HG02885 (cell line): ENCODE data around the gene NFIA.

ENCODE experiments used
- ATAC-seq: cut with Tn5 transposase; IDR thresholded peaks from one replicate; pipeline ENCODE4 v1.9.1; 2021; ENCODE audit warnings: mild to moderate bottlenecking; ENCODE audit not compliant: unreplicated experiment, poor library complexity

NFIA gene

DNA sequence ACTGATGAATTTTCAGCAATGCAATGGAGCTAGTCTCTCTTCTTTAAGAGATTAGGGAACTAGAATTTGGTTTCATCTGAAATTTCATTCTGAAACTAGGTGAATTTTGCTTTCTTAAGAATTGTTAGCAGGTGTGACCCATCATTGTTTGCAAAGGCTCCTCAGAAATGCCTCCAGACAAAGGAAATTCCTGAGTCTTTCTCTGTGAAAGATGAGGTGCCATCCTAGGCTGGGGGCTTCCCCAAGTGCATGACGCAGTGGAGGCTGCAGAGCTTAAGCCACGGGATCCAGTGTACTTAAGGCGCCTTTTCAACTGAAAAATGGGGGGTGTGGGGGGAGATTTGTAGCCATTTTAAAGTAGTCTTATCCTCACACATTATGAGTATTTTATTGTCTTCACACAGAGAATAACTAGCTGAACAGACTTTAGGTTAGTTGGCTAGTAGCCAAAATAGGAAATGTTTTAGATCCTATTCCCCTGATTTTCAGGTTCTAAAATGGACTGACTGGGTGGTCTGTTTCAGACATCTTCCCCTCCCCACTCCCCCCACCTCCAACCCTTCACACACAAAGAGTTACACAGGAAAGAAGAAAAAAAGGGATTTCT, 202.0 kb downstream of the NFIA start:
- no peak for ATAC-seq

DNA sequence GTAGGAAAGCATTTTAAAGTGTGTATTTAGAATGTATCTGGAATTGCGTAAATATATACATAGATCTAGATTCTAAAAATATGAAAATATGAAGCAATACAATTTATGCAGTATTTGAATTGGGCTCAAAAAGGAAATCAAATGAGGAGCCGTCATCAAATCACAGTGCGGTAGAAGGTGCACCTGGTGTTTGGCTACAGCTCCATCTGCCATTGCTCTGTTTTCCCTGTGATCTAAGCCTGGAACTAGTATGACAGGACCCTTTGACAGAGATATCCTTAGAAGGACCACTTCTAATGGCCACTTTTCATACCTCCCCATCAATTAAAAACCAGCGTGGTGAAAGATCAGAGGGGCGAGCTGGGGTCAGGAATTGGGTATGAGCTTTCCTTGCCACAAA, 202.6 kb downstream of the NFIA start:
- no peak for ATAC-seq

DNA sequence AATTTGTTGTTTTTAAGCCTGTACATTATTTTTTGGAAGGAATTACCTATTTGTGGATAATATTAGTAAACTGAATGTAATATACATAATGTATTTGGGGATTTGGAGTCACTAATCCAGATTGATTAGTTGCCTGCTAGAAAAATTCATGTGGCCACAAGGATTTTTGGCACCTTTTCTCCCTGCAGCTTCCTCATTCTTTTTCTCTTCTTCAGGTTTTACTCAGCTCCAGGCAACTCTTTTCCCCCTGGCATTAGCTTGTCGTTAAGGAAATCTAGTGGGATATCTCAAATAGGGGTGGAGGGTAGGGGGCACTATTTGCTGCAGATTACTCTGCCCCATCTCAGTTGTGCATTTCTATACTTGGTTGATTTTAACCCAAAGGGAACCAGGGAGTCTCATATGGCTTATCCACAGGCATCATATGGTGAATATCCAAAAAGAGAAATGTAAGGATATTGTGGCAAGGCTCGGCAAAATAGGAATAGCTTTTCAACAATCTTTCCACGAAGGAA, 203.1 kb downstream of the NFIA start:
- ATAC-seq: no peak

DNA sequence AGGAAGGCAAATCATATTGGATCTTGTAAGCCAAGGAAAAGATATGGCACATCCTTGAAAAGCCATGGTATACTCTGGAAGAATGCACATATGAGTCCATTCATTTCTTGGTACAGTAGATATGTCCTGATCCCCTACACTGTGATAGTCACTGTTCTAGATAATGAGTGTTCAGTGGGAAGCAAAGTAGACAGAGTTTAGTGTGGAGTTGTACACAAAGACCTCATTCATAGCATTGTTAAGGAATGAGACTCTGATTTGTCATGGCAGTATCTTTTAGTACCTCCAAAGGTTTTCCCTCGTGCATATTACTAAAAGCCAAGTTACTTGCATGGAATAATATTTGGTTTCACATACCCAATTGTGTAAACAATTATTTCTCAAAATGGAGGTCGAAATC, 204.7 kb downstream of the NFIA start:
- ATAC-seq: no peak

DNA sequence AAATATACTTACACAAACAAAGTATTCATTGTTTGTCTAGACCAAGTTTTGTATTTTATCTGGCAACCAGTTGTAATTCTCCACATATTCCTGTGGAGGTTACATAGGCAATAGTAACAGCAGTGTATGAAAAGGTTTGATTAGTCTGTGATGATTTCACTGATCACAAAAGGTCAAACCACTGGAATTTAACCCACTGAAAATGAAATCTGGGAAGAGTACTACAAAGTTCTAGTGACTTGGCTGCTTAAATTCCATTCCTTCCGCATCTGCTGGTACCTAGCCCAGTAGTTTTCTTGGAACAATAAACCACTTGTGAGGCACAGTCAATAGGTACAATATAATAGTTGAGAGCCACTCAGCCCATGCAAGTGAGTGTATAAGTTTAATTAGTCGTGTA, 205.4 kb downstream of the NFIA start:
- ATAC-seq: no peak

DNA sequence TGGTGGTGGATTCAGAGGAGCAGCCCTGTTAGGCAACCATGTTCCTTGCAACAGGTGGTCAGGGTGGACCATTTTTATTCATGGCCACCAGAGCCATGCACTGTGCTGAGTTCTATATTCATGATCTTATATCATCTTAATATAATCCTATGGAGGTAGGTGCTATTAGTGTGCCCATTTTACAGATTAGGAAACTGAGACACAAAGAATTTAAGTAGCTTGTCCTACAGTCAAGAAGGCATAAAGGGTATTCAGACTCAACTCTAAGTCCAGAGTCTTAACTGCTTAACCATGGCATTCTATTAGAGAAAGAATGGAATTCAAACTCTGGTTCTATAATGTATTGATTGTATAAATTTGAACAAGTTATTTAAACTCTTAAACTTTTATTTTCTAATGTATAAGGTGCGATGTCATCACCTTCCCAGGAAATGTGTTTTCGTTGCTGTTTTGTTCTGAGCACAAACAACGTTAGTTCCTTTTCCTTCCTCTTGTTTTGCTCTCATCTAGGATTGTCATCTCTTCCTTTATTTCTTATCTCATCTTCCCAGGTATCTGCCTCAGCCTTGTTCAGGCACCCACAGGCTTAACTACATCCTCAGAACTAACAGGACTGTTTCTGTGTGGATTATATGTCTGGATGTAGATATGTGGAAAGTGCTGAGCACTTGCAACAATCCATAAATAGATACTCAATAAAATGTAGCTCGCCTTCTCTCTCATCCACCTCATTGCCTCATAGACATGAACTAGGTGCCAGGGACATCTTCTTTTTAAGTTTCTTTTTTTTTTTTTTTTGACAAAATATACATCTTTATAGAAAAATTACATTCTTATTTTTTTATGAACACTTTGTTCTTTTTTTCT, 207.1 kb downstream of the NFIA start:
- ATAC-seq: no peak

DNA sequence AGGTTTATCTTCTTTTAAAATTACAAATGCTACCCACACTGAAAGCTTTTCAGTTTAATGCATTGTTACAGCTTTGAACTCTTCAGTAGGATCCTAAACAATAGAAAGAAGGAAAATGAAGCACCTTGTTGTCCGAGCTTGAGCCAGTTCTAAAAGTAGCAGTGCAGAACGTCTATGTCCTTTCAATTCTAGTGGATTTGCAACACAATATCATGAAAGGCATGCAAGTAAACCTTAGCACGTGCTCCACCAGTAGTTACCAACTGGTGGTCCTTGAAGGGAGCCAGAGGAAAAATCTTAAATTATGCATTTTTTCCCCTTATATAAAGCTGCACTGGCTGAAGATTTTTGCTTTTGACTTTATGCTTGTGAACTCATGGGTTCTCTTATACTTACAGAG, 208.2 kb downstream of the NFIA start:
- no peak for ATAC-seq

DNA sequence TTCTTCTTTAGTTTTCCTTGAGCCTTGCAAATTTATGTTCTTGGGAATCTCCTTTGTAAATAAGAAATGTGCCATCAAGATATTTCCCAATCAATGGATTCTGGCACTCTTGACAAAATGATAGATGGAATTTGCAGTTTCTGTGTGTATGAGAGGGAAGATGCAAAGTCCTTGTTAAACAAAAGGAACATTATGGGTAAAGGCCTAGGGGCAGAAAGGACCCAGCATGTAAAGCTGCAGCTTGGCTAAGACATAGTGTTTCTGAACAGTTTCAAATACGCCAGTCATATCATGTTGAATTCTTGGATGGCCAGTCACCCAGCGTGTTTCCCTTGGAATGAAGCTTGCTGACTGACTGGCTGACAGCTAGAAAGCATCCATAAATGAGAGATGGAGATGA, 210.8 kb downstream of the NFIA start:
- no peak for ATAC-seq

DNA sequence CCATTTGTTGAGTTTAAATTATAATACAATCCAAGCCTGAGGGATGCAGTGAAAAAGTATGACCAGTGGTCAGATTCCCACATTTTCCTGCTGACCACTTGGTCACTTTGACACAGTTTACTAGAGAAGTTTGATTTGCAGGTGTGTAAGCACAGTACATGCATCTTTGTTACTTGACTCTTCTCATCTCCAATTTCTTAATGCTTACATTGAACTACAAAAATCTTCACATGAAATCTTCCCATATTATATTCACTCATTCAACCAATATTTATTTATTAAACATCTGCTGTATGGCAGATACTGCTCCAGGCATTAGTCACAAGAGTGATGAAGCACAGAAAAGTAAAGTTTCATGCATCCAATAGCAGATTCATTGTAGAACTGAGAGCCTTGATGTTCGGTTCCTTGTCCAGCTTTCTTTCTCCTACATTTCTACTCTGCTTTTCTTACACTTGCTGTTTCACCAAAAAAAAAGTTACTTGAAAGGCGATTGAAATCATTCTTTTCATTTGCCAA, 211.7 kb downstream of the NFIA start:
- ATAC-seq: no peak

DNA sequence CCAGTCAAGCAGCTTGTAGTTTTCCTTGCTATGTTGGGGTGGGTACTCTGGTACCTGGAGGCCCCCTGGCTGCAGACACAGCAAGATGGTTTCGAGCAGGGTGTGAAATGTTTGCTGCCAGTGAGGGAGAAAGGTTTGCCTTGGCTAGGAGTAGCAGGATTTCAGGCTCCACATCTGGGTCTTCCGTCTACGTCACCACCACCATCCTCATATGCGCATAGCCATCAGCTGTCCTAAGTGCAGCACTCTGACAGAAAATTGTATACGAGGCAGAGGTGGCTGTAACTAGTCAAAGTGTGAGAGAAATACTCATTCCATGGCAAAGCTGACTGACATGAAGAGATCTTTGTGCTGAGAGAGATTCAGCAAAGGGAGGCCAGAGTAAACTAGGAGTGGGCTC, 212.6 kb downstream of the NFIA start:
- no peak for ATAC-seq

DNA sequence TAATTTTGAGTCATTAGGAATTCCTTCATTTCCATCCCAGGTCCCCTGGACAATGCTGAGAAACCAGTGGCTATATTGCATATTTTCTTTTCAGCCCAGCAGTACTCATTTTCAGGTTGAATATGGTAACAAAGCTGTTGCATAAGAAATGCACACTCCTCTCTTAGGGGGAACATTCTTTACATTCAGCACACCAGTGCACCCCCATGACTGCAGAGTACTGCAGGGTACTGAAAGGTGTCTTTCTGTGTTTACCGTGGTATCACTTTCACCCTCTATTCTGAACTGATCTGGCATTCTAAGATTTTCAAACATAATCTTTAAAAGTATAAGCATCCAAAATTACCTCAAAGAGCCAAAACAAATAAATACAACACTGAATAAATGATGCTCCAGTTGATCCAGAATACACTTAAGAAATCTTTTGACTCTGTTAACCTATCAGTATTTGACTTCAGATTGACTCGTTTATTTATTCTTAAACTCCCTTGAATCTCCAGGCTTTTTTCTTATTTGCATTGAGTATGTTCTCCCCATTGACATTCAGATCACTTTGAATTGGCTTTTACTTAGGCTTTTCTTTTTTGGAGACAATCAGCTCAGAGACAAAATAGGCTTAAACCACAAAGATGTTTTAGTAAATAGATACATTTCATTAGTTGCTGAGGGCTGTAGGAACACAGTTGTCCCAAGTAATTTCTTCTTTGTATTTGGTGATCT, 213.6 kb downstream of the NFIA start:
- ATAC-seq: no peak

DNA sequence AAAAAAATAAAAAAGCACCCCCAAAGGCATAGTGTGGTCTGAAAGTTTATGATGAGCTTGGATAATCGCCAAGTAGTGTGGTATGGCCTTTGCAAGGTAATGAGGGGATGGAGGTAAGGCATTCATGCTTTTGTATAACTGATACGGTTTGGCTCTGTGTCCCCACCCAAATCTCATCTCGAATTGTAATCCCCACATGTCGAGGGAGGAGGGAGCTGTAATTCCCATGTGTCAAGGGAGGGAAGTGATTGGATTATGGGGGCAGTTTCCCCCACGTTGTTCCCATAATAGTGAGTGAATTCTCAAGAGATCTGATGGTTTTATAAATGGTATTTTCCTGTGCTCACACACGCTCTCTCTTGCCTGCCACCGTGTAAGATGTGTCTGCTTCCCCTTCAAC, 215.5 kb downstream of the NFIA start:
- ATAC-seq: no peak

DNA sequence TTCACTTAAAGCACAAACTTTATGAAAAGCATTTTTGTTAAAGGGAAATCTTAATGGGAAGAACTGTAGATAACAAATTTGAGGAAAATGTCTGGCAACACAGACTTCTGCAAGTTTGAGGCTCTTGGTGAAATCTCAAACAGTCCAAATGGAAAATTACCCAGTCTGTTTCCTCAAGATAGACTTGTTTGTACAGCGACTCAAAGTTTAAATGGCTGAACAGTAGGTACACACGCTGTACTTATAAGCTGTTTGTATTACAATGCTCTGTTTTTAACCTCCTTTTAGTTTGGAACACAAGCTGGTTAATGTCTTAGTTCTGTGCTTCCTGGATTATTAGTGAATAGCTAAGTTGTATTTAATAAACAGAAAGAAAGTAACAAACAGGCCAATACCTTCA, 217.1 kb downstream of the NFIA start:
- ATAC-seq: no peak

DNA sequence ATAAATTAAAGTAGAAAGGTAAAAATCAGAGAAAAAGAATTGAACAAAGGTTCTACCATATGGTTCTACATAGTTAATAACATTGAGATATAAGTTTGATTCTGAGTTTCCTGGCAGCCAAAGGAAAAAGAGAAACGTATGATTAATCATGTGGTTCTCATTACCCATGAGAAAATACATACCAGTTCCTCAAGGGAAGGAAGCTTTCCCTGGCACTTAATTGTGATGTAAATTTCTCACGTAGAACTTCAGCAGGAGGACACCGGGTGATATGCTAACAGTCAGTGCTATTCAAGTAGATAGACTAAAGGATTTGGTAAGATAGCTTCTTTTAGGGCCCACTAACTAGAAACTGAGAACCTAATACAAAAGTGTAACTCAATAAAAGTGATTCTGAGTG, 218.5 kb downstream of the NFIA start:
- ATAC-seq: no peak

DNA sequence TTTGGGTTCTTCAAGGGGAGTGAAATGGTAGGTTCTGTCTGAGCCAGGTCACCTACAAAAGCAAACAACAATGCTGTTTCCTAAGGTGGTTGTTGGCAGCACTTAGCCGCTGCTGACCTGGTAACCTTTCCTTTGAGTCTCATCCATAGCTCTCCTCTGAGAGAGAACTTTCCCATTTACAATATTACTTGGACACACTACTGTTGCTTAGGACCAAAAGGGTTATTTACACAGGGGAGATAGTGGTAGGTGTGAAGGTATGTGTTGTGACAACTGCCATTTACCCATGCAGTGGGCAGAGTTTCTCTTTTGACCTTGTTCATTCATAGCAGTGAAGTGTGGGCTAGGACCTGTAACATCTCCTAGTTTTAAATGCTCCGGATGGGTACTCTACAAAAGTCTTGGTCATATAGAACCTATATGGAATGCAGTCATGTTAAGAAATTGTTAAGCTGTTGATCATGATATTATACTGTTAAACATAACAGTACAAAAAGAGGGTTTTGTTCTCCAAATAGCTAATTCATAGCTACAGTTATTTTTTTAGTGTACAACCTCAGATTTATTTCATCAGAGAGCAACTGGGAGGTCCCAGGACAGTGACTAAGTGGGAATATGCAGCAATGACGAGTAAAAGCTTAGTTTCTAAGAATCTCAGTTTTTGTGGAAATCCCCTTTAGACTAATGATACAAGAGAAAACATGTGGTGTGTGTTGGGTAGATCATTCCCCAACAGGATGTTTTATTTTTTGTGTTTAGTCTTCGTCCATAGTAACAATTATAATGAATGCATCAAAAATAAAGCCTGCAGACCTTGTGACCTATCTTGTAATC, 219.7 kb downstream of the NFIA start:
- no peak for ATAC-seq

DNA sequence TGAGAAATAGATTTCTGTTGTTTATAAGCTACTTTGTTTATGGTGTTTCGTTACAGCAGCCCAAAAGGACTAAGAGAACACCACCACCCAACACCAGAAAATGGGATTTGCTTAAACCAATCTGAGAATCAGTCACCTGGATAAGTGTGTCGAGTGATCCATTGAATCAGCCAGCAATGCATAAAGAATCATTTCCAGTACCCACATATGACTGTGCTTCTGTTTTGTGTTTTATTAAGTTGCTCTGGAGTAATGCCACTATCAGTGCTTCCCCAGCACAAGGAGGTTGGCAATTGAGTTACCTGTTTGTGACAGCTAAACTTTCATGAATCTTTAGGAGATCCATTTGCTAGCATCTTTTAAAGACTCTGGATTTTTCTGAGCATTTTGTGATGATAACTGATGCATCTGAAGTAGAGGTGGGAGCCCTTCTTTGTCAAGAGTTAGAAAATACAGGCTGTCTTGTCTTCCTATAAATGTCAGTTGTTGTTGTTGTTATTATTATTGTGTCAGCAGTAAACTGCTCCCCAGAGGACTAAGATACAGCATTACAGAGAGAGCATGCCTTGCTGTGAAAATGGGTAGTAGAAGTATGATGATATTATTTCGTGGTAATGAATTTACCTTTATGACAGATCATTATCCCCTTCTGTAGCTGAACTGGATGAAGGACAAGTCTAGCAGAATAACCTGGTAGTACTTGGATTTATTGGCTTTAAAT, 225.2 kb downstream of the NFIA start:
- no peak for ATAC-seq

DNA sequence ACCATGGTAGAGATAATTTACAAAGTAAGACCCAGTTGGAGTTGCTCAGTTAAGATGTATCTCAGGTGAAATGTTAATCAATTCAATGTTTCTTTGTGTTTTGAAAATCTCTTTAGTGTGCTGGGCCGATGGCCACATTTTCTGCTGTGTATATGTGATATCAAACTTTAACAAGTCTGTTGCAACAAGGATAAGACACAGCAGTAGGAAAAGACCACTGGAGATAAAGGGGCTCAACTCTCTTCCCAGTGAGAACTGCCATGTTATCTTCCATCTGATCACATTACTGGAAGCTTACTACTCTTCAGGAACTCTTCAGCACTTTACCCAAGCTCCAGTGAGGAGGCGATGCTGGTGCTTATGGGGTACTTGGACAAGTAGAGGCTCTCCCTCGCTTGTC, 227.7 kb downstream of the NFIA start:
- no peak for ATAC-seq

DNA sequence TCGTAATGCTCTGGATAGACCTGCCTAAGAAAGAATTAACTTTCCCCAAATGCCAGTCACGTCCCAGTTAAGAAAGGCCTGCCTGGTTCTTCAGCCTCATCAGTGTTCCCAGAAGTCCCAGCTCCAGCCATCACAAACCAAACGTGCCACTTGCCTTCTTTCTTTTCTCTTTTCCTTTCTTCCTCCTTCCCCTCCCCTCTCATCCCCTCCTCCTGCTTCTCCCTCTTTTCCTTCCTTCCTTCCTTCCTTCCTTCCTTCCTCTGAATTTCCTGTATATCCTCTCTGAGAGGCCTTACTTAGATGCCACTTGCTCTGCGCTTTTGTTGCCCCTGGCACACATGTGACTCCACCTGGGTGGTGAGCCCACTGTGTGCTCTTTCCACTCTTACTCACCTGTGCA, 228.2 kb downstream of the NFIA start:
- ATAC-seq: no peak

DNA sequence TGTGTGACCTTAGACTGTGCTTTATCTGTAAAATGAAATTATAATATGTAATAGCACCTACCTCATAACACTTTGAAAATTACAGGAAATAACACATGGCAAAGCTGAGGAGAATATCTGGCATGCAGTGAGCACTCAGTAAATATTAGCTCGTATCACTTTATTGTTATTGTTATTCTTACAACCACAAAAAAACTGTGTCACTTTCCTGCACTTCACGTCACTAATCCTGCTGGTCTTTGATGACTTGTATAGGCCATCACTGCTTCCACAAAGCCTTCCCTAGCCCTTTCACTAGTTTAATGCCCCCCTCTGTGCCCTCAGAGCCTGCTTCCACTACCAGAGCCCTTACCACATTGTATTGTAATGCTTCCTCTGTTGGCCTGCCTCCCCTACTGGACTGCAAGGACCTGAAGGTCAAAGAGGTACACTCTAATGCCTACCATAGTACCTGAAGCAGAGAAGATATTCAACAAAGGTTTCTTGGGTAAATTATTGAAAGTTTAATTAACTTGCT, 231.6 kb downstream of the NFIA start:
- ATAC-seq: no peak
